K562 (cell line): ENCODE measurements around the gene FOXS1. TPM values are rescaled to one million over a fixed set of nuclear protein-coding genes. Genes with fewer than 3 reads are reported as not detected.
A peak's percentile ranks its signal among the peaks of the same experiment; 100 is the strongest.

ENCODE experiments used
- ATF3 ChIP-seq, 2 experiments: fragments of 450-650 bp in 1 of 2; sonication (generic) in 1 of 2; formaldehyde crosslinking in 1 of 2; IDR thresholded peaks in 1 of 2; conservative IDR thresholded peaks in 1 of 2; 2 replicates each; pipeline versions ENCODE4 v1.6.1 to v1.8.1; 2016 to 2023; ENCODE audit warnings: mild to moderate bottlenecking in 2 of 2, moderate library complexity in 2 of 2, inconsistent platforms in 1 of 2, missing genetic modification reagents in 1 of 2
- C11orf30 ChIP-seq: fragments of 450-650 bp; IDR thresholded peaks from 2 replicates; pipeline ENCODE4 v1.6.1; 2016; ENCODE audit warnings: low read depth, mild to moderate bottlenecking
- CEBPG ChIP-seq, 3 experiments: fragments of 200-800 bp in 1 of 3; sonication (Bioruptor generic) in 1 of 3; sonication (generic) in 1 of 3; formaldehyde crosslinking in 1 of 3; IDR thresholded peaks in 2 of 3; conservative IDR thresholded peaks in 1 of 3; 2 replicates each; pipeline versions ENCODE4 v1.6.1 to v1.8.0; 2016 to 2022; ENCODE audit warnings: missing compliant biosample characterization in 2 of 3, missing genetic modification characterization in 2 of 3, mild to moderate bottlenecking in 1 of 3, missing genetic modification reagents in 1 of 3
- CTBP1 ChIP-seq: fragments of 450-650 bp; IDR thresholded peaks from 2 replicates; pipeline ENCODE4 v1.6.1; 2016; ENCODE audit warnings: borderline replicate concordance
- DPF2 ChIP-seq: fragments of 450-650 bp; IDR thresholded peaks from 2 replicates; pipeline ENCODE4 v1.6.1; 2016
- GATA2 ChIP-seq: sonication (generic); formaldehyde crosslinking; IDR thresholded peaks from 2 replicates; pipeline ENCODE4 v1.4.0; 2020; ENCODE audit warnings: mild to moderate bottlenecking, missing genetic modification reagents
- HOXB6 ChIP-seq: fragments of 250-450 bp; sonication (Bioruptor Pico); IDR thresholded peaks from 2 replicates; pipeline ENCODE4 v1.5.1; 2022; ENCODE audit warnings: mild to moderate bottlenecking, borderline replicate concordance
- IRF1 ChIP-seq: sonication (generic); formaldehyde crosslinking; IDR thresholded peaks from 2 replicates; pipeline ENCODE4 v1.8.0; 2022; ENCODE audit warnings: missing genetic modification reagents, mild to moderate bottlenecking, borderline replicate concordance
- MLLT1 ChIP-seq, 2 experiments: fragments of 450-650 bp; IDR thresholded peaks; 2 replicates each; pipeline ENCODE4 v1.6.1; 2016
- NFATC3 ChIP-seq: fragments of 450-650 bp; IDR thresholded peaks from 2 replicates; pipeline ENCODE4 v1.6.1; 2017; ENCODE audit warnings: mild to moderate bottlenecking
- NFE2 ChIP-seq: IDR thresholded peaks from 2 replicates; pipeline ENCODE4 v1.6.1; 2014; ENCODE audit warnings: antibody characterized with exemption, low read depth
- NFIC ChIP-seq: fragments of 450-650 bp; IDR thresholded peaks from 2 replicates; pipeline ENCODE4 v1.6.1; 2017; ENCODE audit warnings: mild to moderate bottlenecking, inconsistent platforms
- RERE ChIP-seq: sonication (generic); formaldehyde crosslinking; IDR thresholded peaks from 2 replicates; pipeline ENCODE4 v1.8.0; 2023; ENCODE audit warnings: missing genetic modification reagents, mild to moderate bottlenecking, borderline replicate concordance
- TCF3 ChIP-seq: sonication (generic); formaldehyde crosslinking; IDR thresholded peaks from 2 replicates; pipeline ENCODE4 v1.4.0; 2020; ENCODE audit warnings: mild to moderate bottlenecking, missing genetic modification reagents
- XRCC3 ChIP-seq: fragments of 450-650 bp; IDR thresholded peaks from 2 replicates; pipeline ENCODE4 v1.6.1; 2017; ENCODE audit warnings: mild to moderate bottlenecking, moderate library complexity
- ZBTB8A ChIP-seq: fragments of 450-650 bp; IDR thresholded peaks from 2 replicates; pipeline ENCODE4 v1.6.1; 2018; ENCODE audit warnings: mild to moderate bottlenecking, moderate library complexity; ENCODE audit not compliant: partially characterized antibody
- ZNF174 ChIP-seq: fragments of 250-450 bp; sonication (Bioruptor Pico); IDR thresholded peaks from 2 replicates; pipeline ENCODE4 v1.4.0; 2020; ENCODE audit warnings: mild to moderate bottlenecking
- ZNF717 ChIP-seq: fragments of 250-450 bp; sonication (Bioruptor Pico); IDR thresholded peaks from 2 replicates; pipeline ENCODE4 v1.5.0; 2021
- ZNF764 ChIP-seq: fragments of 250-450 bp; sonication (Bioruptor Pico); IDR thresholded peaks from 2 replicates; pipeline ENCODE4 v1.4.0; 2020; ENCODE audit warnings: low read depth, mild to moderate bottlenecking, moderate library complexity
- ZZZ3 ChIP-seq: fragments of 450-650 bp; IDR thresholded peaks from 2 replicates; pipeline ENCODE4 v1.6.1; 2016; ENCODE audit warnings: antibody characterized with exemption, mild to moderate bottlenecking, moderate library complexity
- polyA plus RNA-seq, 8 experiments: library from polyadenylated mRNA; depleted of rRNA in 4 of 8; stranded (reverse) in 5 of 8; unstranded in 3 of 8; fragments of >200 nt; fragmentation: Nextera tagmentation in 2 of 8; fragmentation: Illumina TruSeq in 1 of 8; extraction: Ambion mirVana in 2 of 8; extraction: Trizol in 1 of 8; gene quantifications; 2 replicates each; pipeline versions ENCODE4 v1.2.1 to v1.2.3, GENCODE V29; 2011 to 2014; ENCODE audit warnings: inconsistent platforms in 1 of 8, missing spikeins in 1 of 8
- total RNA-seq, 7 experiments: library from RNA; depleted of rRNA in 6 of 7; stranded (reverse); fragments of >200 nt in 6 of 7; fragmentation: Illumina TruSeq in 2 of 7; extraction: Trizol in 2 of 7; gene quantifications; 2 replicates each; pipeline versions ENCODE4 v1.2.1 to v1.2.3, GENCODE V29; 2011 to 2021; ENCODE audit warnings: low replicate concordance in 1 of 7

FOXS1 gene
- total and polyA plus RNA-seq, 9 of the 15 experiments (the other 6 are each of a cell fraction or from before 2014, with no cell fraction given) = not detected

- TF ChIP-seq GATA2 (CRISPR knock-in tag) (peak; percentile 7; the same call in 1 of the 2 replicates), HOXB6 (CRISPR knock-in tag) (no peak), ZNF717 (CRISPR knock-in tag) (no peak), ATF3 (IDR thresholded peaks at IDR 0.05) (no peak), ATF3 (CRISPR knock-in tag; conservative IDR thresholded peaks at IDR 0.05) (no peak), ZNF764 (CRISPR knock-in tag) (no peak), MLLT1 (IDR thresholded peaks at IDR 0.05) (no peak), DPF2 (peak; percentile 24; the same call in 1 of the 2 replicates), TCF3 (peak; percentile 22; the same call in 1 of the 2 replicates), RERE (no peak), NFATC3 (no peak), ZZZ3 (no peak), CEBPG (CRISPR knock-in tag; IDR thresholded peaks at IDR 0.05) (no peak), CEBPG (tag; conservative IDR thresholded peaks at IDR 0.05 in 1 of 2, IDR thresholded peaks at IDR 0.05 in 1 of 2) (no peak), NFE2 (peak; percentile 62), CTBP1 (no peak; the same call in 1 of the 2 replicates), ZNF174 (no peak), IRF1 (no peak), C11orf30 (peak; percentile 41; the same call in 1 of the 2 replicates), ZBTB8A (no peak), NFIC (peak; percentile 88), XRCC3 (no peak)
Observed at GRCh38 chr20:31838646-31839292, 6.6 kb downstream of the FOXS1 start (continued).
